Measurements from ENCODE around the gene HHIPL1.

Gene HHIPL1

DNA sequence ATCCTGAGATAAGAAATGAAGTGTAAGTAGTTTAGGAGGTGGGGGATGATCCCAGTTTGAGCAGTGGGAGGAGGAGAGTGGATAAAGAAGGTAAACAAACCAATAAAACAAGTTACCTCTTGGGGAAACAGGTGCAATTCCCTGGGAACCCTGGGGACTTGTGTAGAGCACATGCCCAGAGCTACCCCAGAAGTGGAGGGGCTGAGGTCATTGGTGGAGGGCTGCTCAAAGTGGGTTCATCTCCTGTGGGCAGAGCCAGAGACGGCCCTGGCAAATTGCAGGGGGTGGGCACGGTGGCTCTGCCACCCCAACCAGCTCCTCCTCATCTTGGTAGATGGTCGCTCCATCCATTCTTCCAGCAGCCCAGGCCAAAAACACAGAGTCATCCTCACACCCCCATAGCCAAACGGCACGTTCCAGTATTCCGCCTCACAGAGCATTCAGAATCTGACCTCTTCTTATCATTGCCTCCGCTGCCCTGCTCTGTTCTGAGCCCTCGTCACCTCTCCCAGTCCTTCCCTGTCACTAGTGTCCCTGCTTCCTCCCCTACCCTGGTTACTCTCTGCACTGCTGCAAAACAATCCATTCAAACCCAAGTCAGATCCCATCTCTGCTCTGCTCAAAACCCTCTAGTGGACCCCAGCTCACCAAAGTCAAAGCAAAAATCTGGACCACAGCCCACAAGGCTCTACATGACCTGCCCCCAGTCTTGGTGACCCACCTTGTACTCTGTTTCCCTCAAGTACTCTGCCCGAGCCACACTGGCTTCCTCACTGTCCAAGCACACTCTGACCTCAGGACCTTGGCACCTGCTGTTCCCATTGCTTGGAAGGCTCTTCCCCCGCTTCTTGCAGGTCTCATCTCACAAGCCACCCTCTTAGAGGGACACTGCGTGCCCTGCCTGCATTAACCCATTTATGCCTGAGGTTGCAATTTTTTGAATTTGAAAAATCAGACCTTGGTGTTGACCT is 44.6 kb downstream of the HHIPL1 start:
- DNase-seq (ENCODE audit: low spot score) = no peak

GRCh38 chr14:99690636-99691035 is 45.7 kb downstream of the HHIPL1 start:
- no peak for DNase-seq (ENCODE audit: low spot score)

GRCh38 chr14:99691111-99691885 is 46.4 kb downstream of the HHIPL1 start:
- DNase-seq (ENCODE audit: low spot score) = no peak

DNA sequence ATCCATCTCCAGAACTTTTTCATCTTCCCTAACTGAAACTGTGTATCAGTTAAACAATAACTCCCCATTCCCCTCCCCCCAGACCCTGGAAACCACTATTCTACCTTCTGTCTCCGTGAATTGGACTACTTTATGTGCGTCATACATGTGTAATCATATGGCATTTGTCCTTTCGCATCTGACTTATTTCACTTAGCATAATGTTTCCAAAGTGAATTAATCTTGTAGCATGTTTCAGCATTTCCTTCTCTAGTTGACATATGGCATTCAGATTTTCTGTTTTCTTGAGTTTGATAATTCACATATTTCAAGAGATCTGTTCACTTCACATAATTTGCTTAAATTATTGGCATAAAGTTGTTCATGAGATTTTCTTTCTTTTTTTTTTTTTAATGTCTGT is 49.0 kb downstream of the HHIPL1 start:
- no peak for DNase-seq (ENCODE audit: low spot score)

DNA sequence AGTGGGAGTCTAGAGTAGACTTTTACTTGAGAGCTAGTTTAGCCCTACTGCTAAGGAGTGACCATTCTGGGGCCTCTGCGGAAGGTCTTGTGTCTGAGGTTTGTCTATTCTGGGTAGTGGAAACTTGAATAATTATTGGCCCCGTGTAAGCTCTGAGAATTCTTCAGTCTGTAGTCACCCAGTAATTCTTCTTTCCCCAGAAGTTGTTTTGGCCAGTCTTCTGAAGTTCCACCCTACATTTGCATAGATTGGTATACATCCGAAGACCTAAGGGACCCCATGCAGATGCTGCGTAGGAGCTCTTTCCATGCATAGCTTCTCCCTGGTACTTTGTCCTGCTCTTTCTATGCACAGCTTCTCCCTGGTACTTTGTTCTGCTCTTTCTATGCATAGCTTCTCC is 52.0 kb downstream of the HHIPL1 start:
- no peak for DNase-seq (ENCODE audit: low spot score)

GRCh38 chr14:99698236-99698635 is 53.3 kb downstream of the HHIPL1 start:
- no peak for DNase-seq (ENCODE audit: low spot score)

- DNase-seq (ENCODE audit: low spot score) = no peak
These were observed 53.7 kb downstream of the HHIPL1 start for GRCh38 chr14:99698642-99699041.

DNA sequence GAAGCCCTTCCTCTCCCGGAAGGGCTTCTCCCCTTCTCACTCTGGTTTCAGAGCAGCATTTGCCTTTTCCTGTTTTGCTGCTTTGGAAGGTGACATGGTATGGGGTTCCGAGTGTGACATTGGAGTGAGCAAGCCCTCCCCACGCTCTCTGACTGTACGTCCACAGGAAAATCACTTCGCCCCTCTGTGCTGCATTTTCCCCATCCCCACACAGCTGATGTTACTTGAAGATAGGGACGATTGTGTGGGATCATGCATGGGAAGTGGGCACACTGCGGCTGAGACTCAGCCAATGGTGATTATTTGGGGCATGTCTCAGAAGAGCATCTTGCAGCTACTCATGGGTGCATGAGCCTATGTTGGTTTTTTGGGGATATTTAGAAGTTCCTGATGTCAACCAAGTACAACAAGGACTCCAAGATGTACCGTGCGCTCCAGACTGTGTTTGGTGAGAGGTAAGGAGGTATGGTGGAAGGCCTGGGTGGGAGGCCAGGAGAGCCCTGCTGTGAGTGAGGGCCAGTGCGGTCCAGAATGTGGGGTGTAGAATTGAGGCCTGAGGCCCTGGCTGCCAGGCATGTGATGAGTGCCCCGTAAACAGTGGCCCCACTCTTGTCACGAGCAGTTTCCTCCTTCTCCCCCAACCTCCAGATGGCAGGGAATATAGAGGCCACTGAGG is 54.3 kb downstream of the HHIPL1 start:
- DNase-seq (ENCODE audit: low spot score) = no peak

DNA sequence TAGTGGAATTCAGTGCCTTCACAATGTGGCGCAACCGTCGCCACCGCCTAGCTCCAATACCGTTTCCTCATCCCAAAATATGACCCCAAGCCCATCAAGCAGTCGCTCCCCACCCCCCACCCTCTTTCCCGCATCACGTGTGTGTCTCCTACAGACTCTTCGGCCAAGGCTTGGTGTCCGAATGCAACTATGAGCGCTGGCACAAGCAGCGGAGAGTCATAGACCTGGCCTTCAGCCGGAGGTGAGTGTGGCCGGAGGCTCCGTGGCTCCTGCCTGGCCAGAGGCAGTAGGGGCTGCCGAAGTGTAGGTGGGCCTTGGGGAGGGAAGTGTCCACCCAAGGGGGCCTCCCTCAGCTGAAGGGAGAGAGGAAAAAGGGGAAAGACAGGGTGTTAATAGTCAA is 54.9 kb downstream of the HHIPL1 start:
- DNase-seq (ENCODE audit: low spot score) = no peak

GRCh38 chr14:99700379-99700778 is 55.5 kb downstream of the HHIPL1 start:
- DNase-seq (ENCODE audit: low spot score) = no peak

DNA sequence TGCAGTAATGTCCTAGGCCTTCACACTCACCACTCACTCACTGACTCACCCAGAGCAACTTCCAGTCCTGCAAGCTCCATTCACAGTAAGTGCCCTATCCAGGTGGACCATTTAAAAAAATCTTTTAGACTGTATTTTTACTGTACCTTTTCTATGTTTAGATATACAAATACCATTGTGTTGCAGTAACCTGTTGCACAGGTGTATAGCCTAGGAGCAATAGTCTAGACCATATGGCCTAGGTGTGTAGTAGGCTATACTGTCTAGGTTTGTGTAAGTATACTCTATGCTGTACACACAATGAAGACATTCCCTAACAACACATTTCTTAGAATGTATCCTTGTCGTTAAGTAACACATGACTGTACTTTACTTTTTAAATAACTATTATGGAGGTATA is 56.3 kb downstream of the HHIPL1 start:
- DNase-seq (ENCODE audit: low spot score) = no peak

GRCh38 chr14:99702115-99702514 is 57.2 kb downstream of the HHIPL1 start:
- DNase-seq (ENCODE audit: low spot score) = no peak

GRCh38 chr14:99703381-99703780 is 58.5 kb downstream of the HHIPL1 start:
- DNase-seq (ENCODE audit: low spot score) = no peak

- DNase-seq (ENCODE audit: low spot score) = no peak
These were observed 59.1 kb downstream of the HHIPL1 start for GRCh38 chr14:99704037-99704436.

DNA sequence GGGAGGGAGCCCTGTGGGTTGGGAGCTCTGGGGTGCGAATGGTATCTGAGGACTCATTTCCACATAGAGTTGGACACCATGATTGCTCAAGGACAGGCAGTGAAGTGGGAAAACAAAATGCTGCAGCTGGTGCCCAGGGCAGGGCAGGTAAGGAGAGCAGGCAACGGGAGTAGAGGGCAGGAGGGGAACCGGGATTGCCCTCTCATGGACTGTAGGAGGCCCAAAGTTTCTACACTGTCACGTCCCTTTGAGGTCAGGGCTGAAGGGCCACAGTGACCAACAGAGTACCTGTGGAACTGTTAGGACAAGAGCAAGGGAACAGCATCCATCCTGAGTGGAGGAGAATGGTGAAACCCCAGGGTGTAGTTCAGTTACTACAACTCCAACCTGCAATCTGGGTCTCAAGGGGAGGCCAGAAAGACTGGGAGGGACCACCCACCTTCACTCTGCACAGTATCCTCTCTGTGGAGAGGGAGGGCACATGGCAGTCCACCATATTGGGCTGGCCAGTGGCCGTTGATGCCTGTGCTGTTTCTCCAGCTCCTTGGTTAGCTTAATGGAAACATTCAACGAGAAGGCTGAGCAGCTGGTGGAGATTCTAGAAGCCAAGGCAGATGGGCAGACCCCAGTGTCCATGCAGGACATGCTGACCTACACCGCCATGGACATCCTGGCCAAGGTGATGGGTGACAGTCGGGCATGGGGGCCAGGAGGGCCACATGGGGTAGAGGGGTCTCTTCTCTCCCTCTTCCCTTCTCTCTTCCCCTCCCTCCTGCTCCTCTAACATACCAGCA is 61.4 kb downstream of the HHIPL1 start:
- no peak for DNase-seq (ENCODE audit: low spot score)

DNA sequence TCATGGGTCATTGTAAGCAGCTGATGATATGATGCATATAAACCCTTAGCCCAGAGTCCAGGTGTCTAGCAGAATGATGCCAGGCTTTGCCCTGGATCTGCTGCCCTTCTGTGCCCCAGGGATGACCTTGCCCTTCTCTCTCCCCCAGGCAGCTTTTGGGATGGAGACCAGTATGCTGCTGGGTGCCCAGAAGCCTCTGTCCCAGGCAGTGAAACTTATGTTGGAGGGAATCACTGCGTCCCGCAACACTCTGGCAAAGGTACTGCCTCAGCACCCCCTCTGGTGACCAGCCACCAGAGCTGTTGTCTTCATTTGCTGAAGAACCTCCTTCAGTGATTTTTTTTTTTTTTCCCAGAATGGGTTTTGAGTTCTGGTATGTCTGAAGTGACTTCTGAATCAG is 62.5 kb downstream of the HHIPL1 start:
- no peak for DNase-seq (ENCODE audit: low spot score)

GRCh38 chr14:99707921-99708320 is 63.0 kb downstream of the HHIPL1 start:
- DNase-seq (ENCODE audit: low spot score) = no peak

- DNase-seq (ENCODE audit: low spot score) = no peak
These were observed 63.5 kb downstream of the HHIPL1 start for GRCh38 chr14:99708449-99708848.

DNA sequence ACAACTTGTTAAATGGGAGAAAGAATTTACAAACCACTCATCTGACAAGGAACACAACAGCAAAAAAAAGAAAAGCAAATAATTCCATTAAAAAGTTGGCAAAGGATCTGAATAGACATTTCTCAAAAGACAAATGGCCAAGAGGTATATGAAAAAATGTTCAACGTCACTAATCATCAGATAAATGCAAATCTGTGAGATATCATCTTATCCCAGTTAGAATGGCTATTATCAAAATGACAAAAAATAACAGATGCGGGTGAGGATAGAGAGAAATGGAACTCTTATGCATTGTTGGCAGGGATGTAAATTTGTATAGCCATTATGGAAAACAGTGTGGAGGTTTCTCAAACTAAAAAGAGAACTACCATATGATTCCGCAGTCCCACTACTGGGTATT is 69.0 kb downstream of the HHIPL1 start:
- DNase-seq (ENCODE audit: low spot score) = no peak

DNA sequence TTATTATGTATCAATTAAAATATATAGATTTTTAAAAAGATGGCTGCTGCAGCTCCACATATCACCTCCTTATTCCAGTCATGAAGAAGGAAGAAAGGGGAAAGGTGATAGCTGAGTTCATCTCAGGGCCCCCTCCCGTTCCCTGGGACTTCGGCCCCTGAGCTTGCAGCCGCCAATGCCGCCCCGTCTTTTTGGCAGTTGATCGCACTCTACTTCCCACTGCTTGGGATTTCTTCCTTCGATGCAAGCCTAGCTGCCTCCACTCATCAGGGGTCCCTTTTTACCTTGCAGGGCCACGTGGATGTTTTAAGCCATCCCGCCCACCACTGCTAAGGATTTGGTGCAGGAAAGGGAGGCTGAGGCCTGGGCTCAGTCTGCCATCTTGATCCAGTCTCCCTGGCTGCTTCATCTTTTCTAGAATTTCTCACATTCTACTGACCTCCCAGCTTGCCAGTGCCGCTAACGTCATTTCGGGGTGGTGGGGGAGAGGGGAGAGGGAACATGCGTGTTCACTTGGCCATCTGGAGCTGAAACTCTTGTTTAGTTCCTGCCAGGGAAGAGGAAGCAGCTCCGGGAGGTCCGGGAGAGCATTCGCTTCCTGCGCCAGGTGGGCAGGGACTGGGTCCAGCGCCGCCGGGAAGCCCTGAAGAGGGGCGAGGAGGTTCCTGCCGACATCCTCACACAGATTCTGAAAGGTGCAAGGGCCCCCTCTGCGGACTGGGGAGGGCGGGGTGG is 70.5 kb downstream of the HHIPL1 start:
- no peak for DNase-seq (ENCODE audit: low spot score)

Data from hepatic stellate cell (primary cell).